Prostate gland (tissue), 2 donors: Measurements from ENCODE around the gene PEX13. TPM values are rescaled to one million over a fixed set of nuclear protein-coding genes. Genes with fewer than 3 reads are reported as not detected.
"Not testable (repeated sequence)": the region's sequence is repeated elsewhere in the genome, so short reads cannot be mapped to it uniquely, and the experiment has no call there.

Experiments
- DNase-seq: peaks from one replicate; pipeline ENCODE4 v3.0.0-alpha.2; 2019; ENCODE audit warnings: low spot score
- H3K27ac ChIP-seq, 2 donors: fragments of 200-600 bp; sonication (generic); 2 replicates each; pipeline ENCODE4 v1.5.1; 2017 to 2019
- H3K27me3 ChIP-seq: fragments of 200-600 bp; sonication (generic); replicated peaks from 2 replicates; pipeline ENCODE4 v1.5.1; 2019; ENCODE audit not compliant: insufficient read depth
- H3K36me3 ChIP-seq, 2 donors: fragments of 200-600 bp; sonication (generic); 1 replicate in 1 of 2; 2 replicates in 1 of 2; pipeline versions ENCODE4 v1.5.1 to v1.8.1; 2017 to 2019
- H3K4me1 ChIP-seq: fragments of 200-600 bp; sonication (generic); replicated peaks from 2 replicates; pipeline ENCODE4 v1.5.1; 2019
- H3K4me3 ChIP-seq, 2 donors: fragments of 200-600 bp; sonication (generic); 2 replicates each; pipeline ENCODE4 v1.5.1; 2017 to 2019
- H3K9me3 ChIP-seq: fragments of 200-600 bp; sonication (generic); 2 replicates; pipeline ENCODE4 v1.5.1; 2017
- POLR2A ChIP-seq: fragments of 450-650 bp; IDR thresholded peaks from one replicate; pipeline ENCODE4 v1.6.1; 2016; ENCODE audit warnings: antibody characterized with exemption, mild to moderate bottlenecking
- POLR2AphosphoS5 ChIP-seq: sonication (generic); formaldehyde crosslinking; IDR thresholded peaks from one replicate; pipeline ENCODE4 v1.6.1; 2017; ENCODE audit warnings: antibody characterized with exemption
- WGBS: methylation state at CpG from one replicate; pipeline ENCODE4 v1.1.5; 2018; 5-methylcytosine and 5-hydroxymethylcytosine counted together
- intact Hi-C: fragments of 100-400 bp; cut with DNase I; formaldehyde crosslinking; loops from one replicate; pipeline ENCODE4 v1.14.2; 2022
- total RNA-seq, 2 donors: library from RNA; depleted of rRNA; stranded (reverse); fragments of >200 nt; gene quantifications; one replicate each; pipeline ENCODE4 v1.1.0, GENCODE V29; 2016
- TF ChIP-seq, protein P1 (sequence below), 4 experiments: fragments of 200-600 bp in 2 of 4; fragments of 450-650 bp in 2 of 4; sonication (generic) in 2 of 4; IDR thresholded peaks; 1 replicate in 3 of 4; 2 replicates in 1 of 4; pipeline ENCODE4 v1.5.1; 2016 to 2019; ENCODE audit warnings: antibody characterized with exemption in 4 of 4, mild to moderate bottlenecking in 2 of 4, moderate library complexity in 2 of 4

Gene PEX13
- total RNA-seq, 2 donors from 2014 or later: 31.7 to 63.8 TPM

DNA sequence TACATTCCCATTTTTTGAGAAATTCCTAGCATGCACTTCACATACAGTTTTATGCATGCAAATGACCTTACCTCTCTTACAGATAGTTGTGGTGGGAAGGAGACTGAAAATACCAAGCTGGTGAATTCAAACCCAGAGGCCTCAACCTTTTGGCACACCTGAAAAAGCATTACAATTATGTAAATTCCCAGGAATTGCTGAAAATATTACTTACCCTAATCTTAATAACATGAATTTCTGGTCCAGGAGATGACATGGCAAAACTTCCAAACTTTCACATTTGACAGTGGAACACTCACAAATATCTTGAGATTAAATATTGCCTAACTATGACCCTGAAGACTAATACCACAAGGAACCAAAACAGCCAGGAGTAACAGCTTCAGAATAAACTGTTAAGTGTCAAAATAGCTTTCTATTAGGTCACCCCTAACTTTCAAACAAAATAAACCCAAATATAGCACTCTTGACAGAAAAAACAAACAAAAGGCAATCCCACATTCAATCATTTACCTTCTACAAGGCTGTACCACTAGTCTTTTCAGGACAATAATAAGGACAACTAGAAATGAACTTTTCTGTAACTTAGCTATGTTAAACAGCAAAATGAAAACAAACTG is 10.9 kb upstream of the PEX13 start:
- TF ChIP-seq POLR2AphosphoS5: no peak
- TF ChIP-seq, protein P1, sequence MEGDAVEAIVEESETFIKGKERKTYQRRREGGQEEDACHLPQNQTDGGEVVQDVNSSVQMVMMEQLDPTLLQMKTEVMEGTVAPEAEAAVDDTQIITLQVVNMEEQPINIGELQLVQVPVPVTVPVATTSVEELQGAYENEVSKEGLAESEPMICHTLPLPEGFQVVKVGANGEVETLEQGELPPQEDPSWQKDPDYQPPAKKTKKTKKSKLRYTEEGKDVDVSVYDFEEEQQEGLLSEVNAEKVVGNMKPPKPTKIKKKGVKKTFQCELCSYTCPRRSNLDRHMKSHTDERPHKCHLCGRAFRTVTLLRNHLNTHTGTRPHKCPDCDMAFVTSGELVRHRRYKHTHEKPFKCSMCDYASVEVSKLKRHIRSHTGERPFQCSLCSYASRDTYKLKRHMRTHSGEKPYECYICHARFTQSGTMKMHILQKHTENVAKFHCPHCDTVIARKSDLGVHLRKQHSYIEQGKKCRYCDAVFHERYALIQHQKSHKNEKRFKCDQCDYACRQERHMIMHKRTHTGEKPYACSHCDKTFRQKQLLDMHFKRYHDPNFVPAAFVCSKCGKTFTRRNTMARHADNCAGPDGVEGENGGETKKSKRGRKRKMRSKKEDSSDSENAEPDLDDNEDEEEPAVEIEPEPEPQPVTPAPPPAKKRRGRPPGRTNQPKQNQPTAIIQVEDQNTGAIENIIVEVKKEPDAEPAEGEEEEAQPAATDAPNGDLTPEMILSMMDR (IDR thresholded peaks at IDR 0.05): no peak
- TF ChIP-seq POLR2A: no peak
- Histone ChIP-seq H3K27ac (no peak overlapping the region), H3K36me3 (no peaks in the 10 kb centered on the region), H3K4me3 (no peak overlapping the region), H3K4me1 (no peaks in the 10 kb centered on the region), H3K9me3 (no peaks in the 10 kb centered on the region), H3K27me3 (no peaks in the 10 kb centered on the region)
- DNase-seq: no peak
- intact Hi-C loops: no loop called here

DNA sequence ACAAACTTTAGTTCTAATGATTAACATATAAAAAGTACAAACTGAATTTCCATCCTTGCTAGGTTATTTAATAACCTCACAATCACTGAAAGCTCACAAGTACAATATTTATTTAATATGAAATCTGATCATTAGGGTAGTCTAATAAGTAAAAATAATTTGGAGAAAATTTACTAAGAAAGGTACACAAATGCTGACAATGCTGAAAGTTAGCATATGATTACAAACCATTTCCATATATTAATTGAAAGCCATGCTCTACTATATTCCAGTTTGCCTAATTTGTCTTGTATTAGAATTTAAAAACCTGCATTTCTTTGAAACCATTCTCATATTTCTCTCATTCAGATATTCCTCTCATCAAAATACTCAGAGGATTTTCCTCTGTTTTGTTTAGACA is 8.2 kb upstream of the PEX13 start:
- intact Hi-C loops: no loop called here
- DNase-seq: no peak
- H3K4me1 ChIP-seq: no peaks in the 10 kb centered on the region
- H3K27ac ChIP-seq: no peak overlapping the region
- no peak overlapping the region for H3K4me3 ChIP-seq
- TF ChIP-seq, protein P1 (IDR thresholded peaks at IDR 0.05): no peak
- no peak for TF ChIP-seq POLR2AphosphoS5
- no peak for TF ChIP-seq POLR2A
- no peaks in the 10 kb centered on the region for H3K36me3 ChIP-seq
- no peaks in the 10 kb centered on the region for H3K9me3 ChIP-seq
- no peaks in the 10 kb centered on the region for H3K27me3 ChIP-seq

GRCh38 chr2:61011678-61012077 is 5.8 kb upstream of the PEX13 start:
- Histone ChIP-seq H3K27ac (no peak overlapping the region), H3K9me3 (no peaks in the 10 kb centered on the region)

DNA sequence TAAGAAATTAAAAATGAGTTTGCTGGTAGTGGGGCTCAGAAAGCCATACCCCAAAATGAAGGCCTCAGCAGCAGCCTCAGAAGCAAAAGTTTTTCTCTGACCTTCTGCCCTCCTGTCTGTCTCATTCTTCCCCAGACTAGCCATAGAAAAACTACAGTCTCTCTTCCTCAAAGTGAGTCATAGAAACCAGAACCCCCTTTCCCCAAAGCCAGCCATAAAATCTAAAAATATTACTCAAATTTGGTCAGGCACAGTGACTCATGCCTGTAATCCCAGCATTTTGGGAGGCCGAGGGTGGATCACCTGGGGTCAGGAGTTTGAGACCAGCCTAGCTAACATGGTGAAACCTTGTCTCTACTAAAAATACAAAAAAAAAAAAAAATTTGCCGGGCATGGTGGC is 5.2 kb upstream of the PEX13 start:
- H3K9me3 ChIP-seq, H3K27me3 ChIP-seq, intact Hi-C loops, H3K4me3 ChIP-seq, DNase-seq, H3K4me1 ChIP-seq, H3K27ac ChIP-seq, H3K36me3 ChIP-seq: not testable (repeated sequence)
- WGBS: 64% methylated on average over 2 of the region's 2 CpGs

More at GRCh38 chr2:61011678-61012077, 5.8 kb upstream of the PEX13 start:
- no peaks in the 10 kb centered on the region for H3K27me3 ChIP-seq
- no peak for DNase-seq
- H3K4me3 ChIP-seq: no peak overlapping the region
- H3K36me3 ChIP-seq: no peaks in the 10 kb centered on the region
- H3K4me1 ChIP-seq: no peaks in the 10 kb centered on the region
- TF ChIP-seq POLR2A (no peak), POLR2AphosphoS5 (peak; percentile 24)
- intact Hi-C loops: no loop called here
- 67% methylated on average over 1 of the region's 1 CpG for WGBS

GRCh38 chr2:61013382-61013781 is 4.1 kb upstream of the PEX13 start:
- WGBS: 67% methylated on average over 3 of the region's 3 CpGs
- Histone ChIP-seq H3K36me3 (no peaks in the 10 kb centered on the region), H3K9me3 (no peaks in the 10 kb centered on the region), H3K4me1 (no peaks in the 10 kb centered on the region), H3K27ac (no peak overlapping the region), H3K27me3 (no peaks in the 10 kb centered on the region), H3K4me3 (no peak overlapping the region)
- DNase-seq: no peak
- intact Hi-C loops: no loop called here
- TF ChIP-seq POLR2AphosphoS5 (no peak), POLR2A (no peak)
- TF ChIP-seq, protein P1 (IDR thresholded peaks at IDR 0.05): no peak

GRCh38 chr2:61014763-61015162 is 2.8 kb upstream of the PEX13 start:
- no peak overlapping the region for H3K27ac ChIP-seq
- H3K4me3 ChIP-seq: no peak overlapping the region
- no peaks in the 10 kb centered on the region for H3K4me1 ChIP-seq
- H3K27me3 ChIP-seq: no peaks in the 10 kb centered on the region
- no peaks in the 10 kb centered on the region for H3K9me3 ChIP-seq
- WGBS: 71% methylated on average over 3 of the region's 3 CpGs
- TF ChIP-seq POLR2AphosphoS5 (no peak), POLR2A (no peak)
- TF ChIP-seq, protein P1 (IDR thresholded peaks at IDR 0.05): no peak
- DNase-seq: no peak
- H3K36me3 ChIP-seq: no peaks in the 10 kb centered on the region
- intact Hi-C loops: no loop called here
